Natural killer cell treated with Interleukin-12 subunit alpha and Interleukin-12 subunit beta and Interleukin-15 and Interleukin-18, amount 100 ng/mL, for 72 hours (primary cell): ENCODE measurements around the gene MUC3A. TPM values are rescaled to one million over a fixed set of nuclear protein-coding genes. Genes with fewer than 3 reads are reported as not detected.
"Not testable (repeated sequence)": the region's sequence is repeated elsewhere in the genome, so short reads cannot be mapped to it uniquely, and the experiment has no call there.

Experiments
- ATAC-seq, 2 donors: fragments of 150-1000 bp; cut with Tn5 transposase in 1 of 2; sonication (Bioruptor Pico), chemical (Tn5 transposase) in 1 of 2; 2 replicates each; pipeline ENCODE4 v1.10.0; 2021
- DNase-seq: peaks from one replicate; pipeline ENCODE4 v3.0.0; 2022; ENCODE audit warnings: low spot score
- H3K27ac Mint-ChIP-seq, 2 donors: 1 replicate in 1 of 2; 2 replicates in 1 of 2; pipeline ENCODE4 v1.8.0; 2022; ENCODE audit warnings: mixed read lengths in 2 of 2, mild to moderate bottlenecking in 1 of 2, moderate library complexity in 1 of 2
- H3K27me3 Mint-ChIP-seq, 2 donors: 1 replicate in 1 of 2; 2 replicates in 1 of 2; pipeline ENCODE4 v1.8.0; 2022; ENCODE audit warnings: mixed read lengths in 2 of 2
- H3K36me3 Mint-ChIP-seq: one replicate; pipeline ENCODE4 v1.8.0; 2022; ENCODE audit warnings: mixed read lengths
- H3K4me1 Mint-ChIP-seq, 2 donors: 1 replicate in 1 of 2; 2 replicates in 1 of 2; pipeline ENCODE4 v1.8.0; 2022; ENCODE audit warnings: low read depth in 2 of 2, mixed read lengths in 2 of 2, mild to moderate bottlenecking in 1 of 2
- H3K4me3 Mint-ChIP-seq: one replicate; pipeline ENCODE4 v1.8.0; 2022; ENCODE audit warnings: mixed read lengths
- H3K9me3 Mint-ChIP-seq: 2 replicates; pipeline ENCODE4 v1.8.0; 2022; ENCODE audit warnings: mixed read lengths
- total RNA-seq, 2 donors: library from RNA; stranded (reverse); gene quantifications; one replicate each; pipeline ENCODE4 v1.2.3, GENCODE V29; 2022

Gene MUC3A
- total RNA-seq, 2 donors from 2014 or later, result not detected

GRCh38 chr7:100933734-100934133, 15.6 kb upstream of the MUC3A start:
- Mint-ChIP-seq H3K4me3 (no peak overlapping the region), H3K27me3 (peaks cover 9 to 16% of the 10 kb centered on the region in 2 donors), H3K36me3 (peaks cover 6% of the 10 kb centered on the region), H3K4me1 (no peaks in the 10 kb centered on the region), H3K27ac (no peak overlapping the region), H3K9me3 (no peaks in the 10 kb centered on the region)
- ATAC-seq, result peak in 1 of 2 donors; percentile 27
- no peak for DNase-seq

GRCh38 chr7:100935381-100935780, 14.0 kb upstream of the MUC3A start:
- H3K4me3 Mint-ChIP-seq, H3K9me3 Mint-ChIP-seq, ATAC-seq, H3K4me1 Mint-ChIP-seq, H3K36me3 Mint-ChIP-seq, H3K27ac Mint-ChIP-seq, DNase-seq: not testable (repeated sequence)
- peaks cover 9 to 16% of the 10 kb centered on the region in 2 donors for H3K27me3 Mint-ChIP-seq

- H3K4me3 Mint-ChIP-seq, H3K36me3 Mint-ChIP-seq, H3K4me1 Mint-ChIP-seq, ATAC-seq, H3K27ac Mint-ChIP-seq, H3K9me3 Mint-ChIP-seq, DNase-seq: not testable (repeated sequence)
- peaks cover 9 to 11% of the 10 kb centered on the region in 2 donors for H3K27me3 Mint-ChIP-seq
Measured at GRCh38 chr7:100936167-100936566, 13.2 kb upstream of the MUC3A start.

GRCh38 chr7:100942045-100942774, 7.1 kb upstream of the MUC3A start:
- Mint-ChIP-seq H3K4me3 (no peak overlapping the region), H3K27me3 (peaks cover 17 to 24% of the 10 kb centered on the region in 2 donors), H3K4me1 (peaks cover 0 to 2% of the 10 kb centered on the region in 2 donors), H3K9me3 (no peaks in the 10 kb centered on the region), H3K36me3 (no peaks in the 10 kb centered on the region), H3K27ac (no peak overlapping the region)
- no peak for DNase-seq
- ATAC-seq, result no peak

GRCh38 chr7:100943693-100944092, 5.6 kb upstream of the MUC3A start:
- peaks cover 0 to 2% of the 10 kb centered on the region in 2 donors for H3K4me1 Mint-ChIP-seq
- H3K9me3 Mint-ChIP-seq, result no peaks in the 10 kb centered on the region
- no peaks in the 10 kb centered on the region for H3K36me3 Mint-ChIP-seq
- DNase-seq (no peak), ATAC-seq (no peak)
- H3K27me3 Mint-ChIP-seq, result peaks cover 17 to 24% of the 10 kb centered on the region in 2 donors
- H3K27ac Mint-ChIP-seq, result no peak overlapping the region
- H3K4me3 Mint-ChIP-seq, result no peak overlapping the region

GRCh38 chr7:100944138-100944537, 5.2 kb upstream of the MUC3A start:
- H3K4me1 Mint-ChIP-seq, result peaks cover 0 to 2% of the 10 kb centered on the region in 2 donors
- DNase-seq (no peak), ATAC-seq (no peak)
- H3K4me3 Mint-ChIP-seq, result no peak overlapping the region
- H3K9me3 Mint-ChIP-seq, result no peaks in the 10 kb centered on the region
- H3K27me3 Mint-ChIP-seq, result peaks cover 17 to 24% of the 10 kb centered on the region in 2 donors
- H3K36me3 Mint-ChIP-seq, result no peaks in the 10 kb centered on the region
- H3K27ac Mint-ChIP-seq, result no peak overlapping the region

- DNase-seq (no peak), ATAC-seq (no peak)
- Mint-ChIP-seq H3K27ac (no peak overlapping the region), H3K9me3 (no peaks in the 10 kb centered on the region), H3K4me3 (no peak overlapping the region), H3K27me3 (peaks cover 24 to 34% of the 10 kb centered on the region in 2 donors), H3K4me1 (peaks cover 0 to 2% of the 10 kb centered on the region in 2 donors), H3K36me3 (no peaks in the 10 kb centered on the region)
Measured at GRCh38 chr7:100946111-100946510, 3.2 kb upstream of the MUC3A start.

GRCh38 chr7:100946766-100947365, 2.5 kb upstream of the MUC3A start:
- ATAC-seq, result no peak

GRCh38 chr7:100947792-100948191, 1.5 kb upstream of the MUC3A start:
- no peak overlapping the region for H3K4me3 Mint-ChIP-seq
- no peak for ATAC-seq
- no peak for DNase-seq
- peaks cover 0 to 2% of the 10 kb centered on the region in 2 donors for H3K4me1 Mint-ChIP-seq
- peaks cover 19 to 25% of the 10 kb centered on the region in 2 donors for H3K27me3 Mint-ChIP-seq
- H3K9me3 Mint-ChIP-seq, result no peaks in the 10 kb centered on the region
- H3K27ac Mint-ChIP-seq, result no peak overlapping the region
- no peaks in the 10 kb centered on the region for H3K36me3 Mint-ChIP-seq

More at GRCh38 chr7:100946766-100947365, 2.5 kb upstream of the MUC3A start:
- Mint-ChIP-seq H3K9me3 (no peaks in the 10 kb centered on the region), H3K36me3 (no peaks in the 10 kb centered on the region), H3K4me1 (peaks cover 0 to 2% of the 10 kb centered on the region in 2 donors), H3K27ac (no peak overlapping the region), H3K4me3 (no peak overlapping the region), H3K27me3 (peaks cover 24 to 34% of the 10 kb centered on the region in 2 donors)
- DNase-seq, result no peak

- Mint-ChIP-seq H3K4me3 (no peak overlapping the region), H3K36me3 (no peaks in the 10 kb centered on the region), H3K9me3 (no peaks in the 10 kb centered on the region), H3K4me1 (peaks cover 0 to 2% of the 10 kb centered on the region in 2 donors), H3K27me3 (peaks cover 15 to 24% of the 10 kb centered on the region in 2 donors), H3K27ac (no peak overlapping the region)
- peak in 1 of 2 donors; percentile 3 for ATAC-seq
- no peak for DNase-seq
Measured at GRCh38 chr7:100949933-100950443, 654 bp downstream of the MUC3A start.

GRCh38 chr7:100951172-100951571, 1.8 kb downstream of the MUC3A start:
- no peaks in the 10 kb centered on the region for H3K36me3 Mint-ChIP-seq
- H3K4me1 Mint-ChIP-seq, result no peaks in the 10 kb centered on the region
- H3K27ac Mint-ChIP-seq, result no peak overlapping the region

GRCh38 chr7:100951888-100952560, 2.7 kb downstream of the MUC3A start:
- Mint-ChIP-seq H3K27me3 (peaks cover 7 to 10% of the 10 kb centered on the region in 2 donors), H3K36me3 (no peaks in the 10 kb centered on the region), H3K4me1 (no peaks in the 10 kb centered on the region), H3K4me3 (no peak overlapping the region), H3K27ac (no peak overlapping the region), H3K9me3 (no peaks in the 10 kb centered on the region)
- DNase-seq, result no peak
- ATAC-seq, result peak in 1 of 2 donors; percentile 12

More at GRCh38 chr7:100951172-100951571, 1.8 kb downstream of the MUC3A start:
- ATAC-seq (no peak), DNase-seq (no peak)
- Mint-ChIP-seq H3K4me3 (no peak overlapping the region), H3K9me3 (no peaks in the 10 kb centered on the region), H3K27me3 (peaks cover 9 to 12% of the 10 kb centered on the region in 2 donors)

GRCh38 chr7:100952641-100953040, 3.3 kb downstream of the MUC3A start:
- no peak for ATAC-seq
- peaks cover 7 to 10% of the 10 kb centered on the region in 2 donors for H3K27me3 Mint-ChIP-seq
- no peak for DNase-seq
- no peaks in the 10 kb centered on the region for H3K4me1 Mint-ChIP-seq
- no peak overlapping the region for H3K27ac Mint-ChIP-seq
- H3K9me3 Mint-ChIP-seq, result no peaks in the 10 kb centered on the region
- H3K36me3 Mint-ChIP-seq, result no peaks in the 10 kb centered on the region
- no peak overlapping the region for H3K4me3 Mint-ChIP-seq
